ENCODE data around the gene CASD1.

CASD1 gene

GRCh38 chr7:94525923-94526322, 16.3 kb downstream of the CASD1 start:
- Mint-ChIP-seq H3K4me1 (no peaks in the 10 kb centered on the region), H3K27ac (ENCODE audit: low read depth) (no peak overlapping the region), H3K27me3 (no peaks in the 10 kb centered on the region), H3K36me3 (ENCODE audit: insufficient read depth) (peaks cover 19% of the 10 kb centered on the region), H3K9me3 (no peaks in the 10 kb centered on the region), H3K4me3 (no peak overlapping the region)
- ATAC-seq (replicated peaks; ENCODE audit: extremely low read depth, poor library complexity, severe bottlenecking) (no peak), DNase-seq (ENCODE audit: low spot score in 2 of 2) (no peak)

GRCh38 chr7:94529516-94529915, 19.9 kb downstream of the CASD1 start:
- Mint-ChIP-seq H3K9me3 (no peaks in the 10 kb centered on the region), H3K36me3 (ENCODE audit: insufficient read depth) (peaks cover 19% of the 10 kb centered on the region), H3K27ac (ENCODE audit: low read depth) (no peak overlapping the region), H3K4me3 (no peak overlapping the region), H3K4me1 (no peaks in the 10 kb centered on the region), H3K27me3 (no peaks in the 10 kb centered on the region)
- DNase-seq (ENCODE audit: low spot score in 2 of 2) (no peak), ATAC-seq (replicated peaks; ENCODE audit: extremely low read depth, poor library complexity, severe bottlenecking) (no peak)

GRCh38 chr7:94530109-94530508, 20.5 kb downstream of the CASD1 start:
- no peak for DNase-seq (ENCODE audit: low spot score in 2 of 2)
- no peak for ATAC-seq (replicated peaks; ENCODE audit: extremely low read depth, poor library complexity, severe bottlenecking)
- H3K27me3 Mint-ChIP-seq = no peaks in the 10 kb centered on the region
- H3K36me3 Mint-ChIP-seq (ENCODE audit: insufficient read depth) = peaks cover 23% of the 10 kb centered on the region
- no peak overlapping the region for H3K27ac Mint-ChIP-seq (ENCODE audit: low read depth)
- no peak overlapping the region for H3K4me3 Mint-ChIP-seq
- H3K4me1 Mint-ChIP-seq = no peaks in the 10 kb centered on the region
- no peaks in the 10 kb centered on the region for H3K9me3 Mint-ChIP-seq

GRCh38 chr7:94532676-94533075, 23.1 kb downstream of the CASD1 start:
- no peaks in the 10 kb centered on the region for H3K9me3 Mint-ChIP-seq
- ATAC-seq (replicated peaks; ENCODE audit: extremely low read depth, poor library complexity, severe bottlenecking) = no peak
- no peak overlapping the region for H3K27ac Mint-ChIP-seq (ENCODE audit: low read depth)
- H3K4me1 Mint-ChIP-seq = no peaks in the 10 kb centered on the region
- DNase-seq (ENCODE audit: low spot score in 2 of 2) = no peak
- no peak overlapping the region for H3K4me3 Mint-ChIP-seq
- no peaks in the 10 kb centered on the region for H3K27me3 Mint-ChIP-seq
- H3K36me3 Mint-ChIP-seq (ENCODE audit: insufficient read depth) = peaks cover 28% of the 10 kb centered on the region

- H3K4me3 Mint-ChIP-seq = no peak overlapping the region
- H3K27me3 Mint-ChIP-seq = no peaks in the 10 kb centered on the region
- H3K36me3 Mint-ChIP-seq (ENCODE audit: insufficient read depth) = peaks cover 25% of the 10 kb centered on the region
- no peaks in the 10 kb centered on the region for H3K9me3 Mint-ChIP-seq
- H3K27ac Mint-ChIP-seq (ENCODE audit: low read depth) = no peak overlapping the region
- H3K4me1 Mint-ChIP-seq = no peaks in the 10 kb centered on the region
- no peak for ATAC-seq (replicated peaks; ENCODE audit: extremely low read depth, poor library complexity, severe bottlenecking)
- DNase-seq (ENCODE audit: low spot score in 2 of 2) = no peak
These were observed 30.8 kb downstream of the CASD1 start for GRCh38 chr7:94540428-94540827.

GRCh38 chr7:94547126-94547525, 37.5 kb downstream of the CASD1 start:
- Mint-ChIP-seq H3K4me3 (no peak overlapping the region), H3K27ac (ENCODE audit: low read depth) (no peak overlapping the region), H3K4me1 (no peaks in the 10 kb centered on the region), H3K27me3 (no peaks in the 10 kb centered on the region), H3K36me3 (ENCODE audit: insufficient read depth) (peaks cover 16% of the 10 kb centered on the region), H3K9me3 (no peaks in the 10 kb centered on the region)
- DNase-seq (ENCODE audit: low spot score in 2 of 2) (no peak), ATAC-seq (replicated peaks; ENCODE audit: extremely low read depth, poor library complexity, severe bottlenecking) (no peak)

GRCh38 chr7:94556028-94556427, 46.4 kb downstream of the CASD1 start:
- no peak overlapping the region for H3K4me3 Mint-ChIP-seq
- ATAC-seq (replicated peaks; ENCODE audit: extremely low read depth, poor library complexity, severe bottlenecking) (no peak), DNase-seq (ENCODE audit: low spot score in 2 of 2) (no peak)
- no peaks in the 10 kb centered on the region for H3K27me3 Mint-ChIP-seq
- no peaks in the 10 kb centered on the region for H3K9me3 Mint-ChIP-seq
- no peak overlapping the region for H3K27ac Mint-ChIP-seq (ENCODE audit: low read depth)
- no peaks in the 10 kb centered on the region for H3K4me1 Mint-ChIP-seq
- peaks cover 18% of the 10 kb centered on the region for H3K36me3 Mint-ChIP-seq (ENCODE audit: insufficient read depth)

- ATAC-seq (replicated peaks; ENCODE audit: extremely low read depth, poor library complexity, severe bottlenecking) = no peak
- Mint-ChIP-seq H3K4me1 (no peaks in the 10 kb centered on the region), H3K9me3 (no peaks in the 10 kb centered on the region), H3K4me3 (no peak overlapping the region), H3K36me3 (ENCODE audit: insufficient read depth) (peaks cover 16% of the 10 kb centered on the region), H3K27ac (ENCODE audit: low read depth) (no peak overlapping the region), H3K27me3 (no peaks in the 10 kb centered on the region)
- no peak for DNase-seq (ENCODE audit: low spot score in 2 of 2)
These were observed 47.6 kb downstream of the CASD1 start for GRCh38 chr7:94557215-94557614.

- DNase-seq (ENCODE audit: low spot score in 2 of 2) = no peak
- Mint-ChIP-seq H3K36me3 (ENCODE audit: insufficient read depth) (peaks cover 7% of the 10 kb centered on the region), H3K9me3 (no peaks in the 10 kb centered on the region), H3K27me3 (no peaks in the 10 kb centered on the region), H3K4me1 (no peaks in the 10 kb centered on the region), H3K4me3 (no peak overlapping the region), H3K27ac (ENCODE audit: low read depth) (no peak overlapping the region)
- ATAC-seq (replicated peaks; ENCODE audit: extremely low read depth, poor library complexity, severe bottlenecking) = no peak
These were observed 50.4 kb downstream of the CASD1 start for GRCh38 chr7:94559972-94560371.

- Mint-ChIP-seq H3K27ac (ENCODE audit: low read depth) (no peak overlapping the region), H3K4me1 (no peaks in the 10 kb centered on the region), H3K36me3 (ENCODE audit: insufficient read depth) (peaks cover 2% of the 10 kb centered on the region), H3K27me3 (no peaks in the 10 kb centered on the region), H3K9me3 (no peaks in the 10 kb centered on the region), H3K4me3 (no peak overlapping the region)
- ATAC-seq (replicated peaks; ENCODE audit: extremely low read depth, poor library complexity, severe bottlenecking) = no peak
- DNase-seq (ENCODE audit: low spot score in 2 of 2) = no peak
These were observed 52.4 kb downstream of the CASD1 start for GRCh38 chr7:94561841-94562514.

GRCh38 chr7:94562525-94562924, 52.9 kb downstream of the CASD1 start:
- Mint-ChIP-seq H3K27me3 (no peaks in the 10 kb centered on the region), H3K27ac (ENCODE audit: low read depth) (no peak overlapping the region), H3K4me1 (no peaks in the 10 kb centered on the region), H3K9me3 (no peaks in the 10 kb centered on the region), H3K4me3 (no peak overlapping the region), H3K36me3 (ENCODE audit: insufficient read depth) (peaks cover 2% of the 10 kb centered on the region)
- DNase-seq (ENCODE audit: low spot score in 2 of 2) = no peak
- no peak for ATAC-seq (replicated peaks; ENCODE audit: extremely low read depth, poor library complexity, severe bottlenecking)

GRCh38 chr7:94565247-94565894, 55.8 kb downstream of the CASD1 start:
- Mint-ChIP-seq H3K4me3 (no peak overlapping the region), H3K36me3 (ENCODE audit: insufficient read depth) (no peaks in the 10 kb centered on the region), H3K27ac (ENCODE audit: low read depth) (no peak overlapping the region), H3K9me3 (no peaks in the 10 kb centered on the region), H3K4me1 (no peaks in the 10 kb centered on the region), H3K27me3 (no peaks in the 10 kb centered on the region)
- DNase-seq (ENCODE audit: low spot score in 2 of 2) (no peak), ATAC-seq (replicated peaks; ENCODE audit: extremely low read depth, poor library complexity, severe bottlenecking) (no peak)

GRCh38 chr7:94567396-94567795, 57.8 kb downstream of the CASD1 start:
- DNase-seq (ENCODE audit: low spot score in 2 of 2) = no peak
- Mint-ChIP-seq H3K36me3 (ENCODE audit: insufficient read depth) (no peaks in the 10 kb centered on the region), H3K4me1 (no peaks in the 10 kb centered on the region), H3K27me3 (no peaks in the 10 kb centered on the region), H3K4me3 (no peak overlapping the region), H3K9me3 (no peaks in the 10 kb centered on the region), H3K27ac (ENCODE audit: low read depth) (peak overlapping the region; percentile 9)
- no peak for ATAC-seq (replicated peaks; ENCODE audit: extremely low read depth, poor library complexity, severe bottlenecking)

All from central memory CD8-positive, alpha-beta T cell (primary cell).